Skin epidermis (tissue), 12 donors: ENCODE results near the gene CPPED1.

ENCODE experiments used
- H3K27ac ChIP-seq, 21 experiments: fragments of 200-600 bp; sonication (generic) in 11 of 21; one replicate each; pipeline ENCODE4 v1.5.0; 2020; ENCODE audit warnings: mild to moderate bottlenecking in 3 of 21, inconsistent platforms in 2 of 21, moderate library complexity in 2 of 21
- H3K4me3 ChIP-seq, 7 experiments: fragments of 200-600 bp; sonication (generic) in 2 of 7; one replicate each; pipeline ENCODE4 v1.5.0; 2020; ENCODE audit warnings: inconsistent platforms in 2 of 7, mild to moderate bottlenecking in 2 of 7, moderate library complexity in 1 of 7

Gene CPPED1

DNA sequence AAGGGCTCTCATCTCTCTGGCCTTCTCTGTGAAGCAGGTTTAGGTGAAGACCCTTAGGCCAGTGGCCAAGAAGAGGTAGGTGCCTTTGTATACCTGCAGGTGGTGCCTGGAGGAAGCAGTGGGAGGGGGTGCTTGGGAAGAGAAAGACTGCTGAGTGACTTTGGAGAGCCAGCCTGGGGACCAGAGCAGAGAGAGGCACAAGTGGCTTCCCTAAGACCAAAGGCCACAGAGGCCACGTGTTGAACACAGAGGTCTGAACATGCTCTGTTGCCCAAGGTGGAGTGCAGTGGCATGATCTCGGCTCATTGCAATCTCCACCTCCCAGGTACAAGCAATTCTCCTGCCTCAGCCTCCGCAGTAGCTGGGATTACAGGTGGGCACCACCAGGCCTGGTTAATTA lies 103.5 kb downstream of the CPPED1 start:
- no peak overlapping the region for H3K4me3 ChIP-seq
- no peak overlapping the region for H3K27ac ChIP-seq

GRCh38 chr16:12699161-12699560 lies 104.5 kb downstream of the CPPED1 start:
- no peak overlapping the region for H3K27ac ChIP-seq
- no peak overlapping the region for H3K4me3 ChIP-seq

GRCh38 chr16:12697437-12697836 lies 106.2 kb downstream of the CPPED1 start:
- no peak overlapping the region for H3K4me3 ChIP-seq
- H3K27ac ChIP-seq: no peak overlapping the region

- no peak overlapping the region for H3K4me3 ChIP-seq
- no peak overlapping the region for H3K27ac ChIP-seq
These were observed 108.2 kb downstream of the CPPED1 start for GRCh38 chr16:12695454-12695853.

DNA sequence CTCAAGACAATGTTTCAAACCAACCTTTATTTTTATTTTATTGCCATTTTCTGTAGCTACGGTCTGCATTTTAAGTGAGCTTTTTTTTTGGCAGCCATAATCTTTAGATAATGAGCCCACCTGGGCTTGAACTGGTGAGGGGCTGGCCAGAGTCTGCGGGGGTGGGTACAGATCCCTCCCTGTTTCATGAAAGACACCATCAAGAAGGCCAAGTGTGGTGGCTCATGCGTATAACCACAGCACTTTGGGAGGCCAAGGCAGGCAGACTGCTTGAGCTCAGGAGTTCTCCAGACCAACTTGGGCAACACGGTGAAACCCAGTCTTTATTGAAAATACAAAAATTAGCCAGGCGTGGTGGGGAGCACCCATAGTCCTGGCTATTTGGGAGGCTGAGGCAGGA lies 113.7 kb downstream of the CPPED1 start:
- no peak overlapping the region for H3K4me3 ChIP-seq

GRCh38 chr16:12688951-12689850 lies 114.5 kb downstream of the CPPED1 start:
- no peak overlapping the region for H3K27ac ChIP-seq
- H3K4me3 ChIP-seq: no peak overlapping the region

More for the DNA sequence above, 113.7 kb downstream of the CPPED1 start:
- H3K27ac ChIP-seq: no peak overlapping the region

DNA sequence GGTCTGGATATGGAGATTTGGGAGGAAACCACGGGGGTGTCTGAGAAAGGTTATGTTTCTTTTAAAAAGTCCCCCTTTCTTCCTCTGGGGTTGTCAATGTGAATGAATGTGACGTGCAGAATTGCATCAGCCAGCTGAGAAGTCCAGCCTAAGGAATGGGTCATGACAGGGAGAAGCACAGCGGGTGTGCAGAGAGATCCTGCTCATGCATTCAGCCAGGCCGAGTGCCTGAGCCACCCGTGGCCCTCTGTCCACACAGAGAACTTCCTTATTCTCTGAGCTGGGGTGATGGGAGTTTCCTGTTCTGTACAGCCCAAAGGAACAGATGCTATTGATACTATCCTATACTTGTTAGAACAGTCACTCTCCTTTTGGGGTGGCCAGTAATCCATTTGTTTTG lies 117.9 kb downstream of the CPPED1 start:
- Histone ChIP-seq H3K4me3 (no peak overlapping the region), H3K27ac (no peak overlapping the region)

DNA sequence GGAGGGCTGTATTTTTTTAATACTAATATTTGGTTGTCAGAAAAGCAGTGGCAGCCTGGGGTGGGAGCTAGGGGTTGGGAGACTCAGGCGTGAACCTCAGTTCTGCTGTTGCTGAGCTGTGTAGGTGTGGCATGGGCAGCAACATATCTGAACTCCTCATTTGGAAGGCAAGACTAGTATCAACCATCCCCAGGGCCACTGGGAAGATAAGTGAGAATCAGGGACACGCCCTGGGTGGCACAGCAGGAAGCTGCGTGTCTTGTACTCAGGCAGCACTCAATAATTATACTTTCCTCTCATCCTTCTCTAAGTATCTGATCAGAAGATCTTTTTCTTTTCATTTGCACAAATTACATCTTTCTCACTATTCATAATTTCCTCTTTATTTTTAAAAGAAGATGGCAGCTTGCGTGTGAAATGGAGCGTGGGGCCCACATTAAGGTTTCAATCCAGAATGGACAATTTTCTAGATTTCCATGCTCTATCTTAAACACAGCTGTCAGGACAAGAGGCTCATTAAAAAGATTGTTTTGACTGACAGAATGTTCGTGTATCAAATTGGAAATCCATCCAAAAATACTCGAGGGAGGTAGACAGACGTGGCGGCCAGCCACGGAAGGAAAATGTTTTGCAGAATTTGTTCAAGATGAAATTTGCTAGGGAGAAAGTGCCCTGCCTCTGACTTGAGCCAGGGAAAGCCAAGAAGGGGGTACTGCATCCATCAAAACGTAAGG lies 121.1 kb downstream of the CPPED1 start:
- H3K27ac ChIP-seq: no peak overlapping the region
- H3K4me3 ChIP-seq: no peak overlapping the region

DNA sequence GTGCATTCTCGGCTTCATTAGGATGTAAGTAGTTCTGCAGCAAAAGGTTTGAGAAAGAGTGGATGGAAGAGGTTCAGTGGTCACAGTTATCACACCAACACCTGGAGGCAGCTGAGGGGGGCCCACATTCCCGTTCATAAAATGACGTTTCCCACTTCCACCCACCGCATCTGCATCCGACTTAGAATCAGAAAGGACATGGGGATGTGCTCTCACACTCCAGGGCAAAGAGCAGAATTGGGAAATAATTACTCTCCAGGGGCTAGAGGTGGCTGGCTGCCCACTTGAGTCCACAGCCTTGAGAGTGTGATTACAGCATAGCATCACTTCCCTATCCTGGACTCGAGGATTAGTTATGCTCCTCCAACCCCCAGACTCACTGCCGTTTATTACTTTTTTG lies 122.0 kb downstream of the CPPED1 start:
- Histone ChIP-seq H3K4me3 (no peak overlapping the region), H3K27ac (no peak overlapping the region)

- no peak overlapping the region for H3K27ac ChIP-seq
- H3K4me3 ChIP-seq: no peak overlapping the region
These were observed 123.2 kb downstream of the CPPED1 start for GRCh38 chr16:12680531-12680930.

DNA sequence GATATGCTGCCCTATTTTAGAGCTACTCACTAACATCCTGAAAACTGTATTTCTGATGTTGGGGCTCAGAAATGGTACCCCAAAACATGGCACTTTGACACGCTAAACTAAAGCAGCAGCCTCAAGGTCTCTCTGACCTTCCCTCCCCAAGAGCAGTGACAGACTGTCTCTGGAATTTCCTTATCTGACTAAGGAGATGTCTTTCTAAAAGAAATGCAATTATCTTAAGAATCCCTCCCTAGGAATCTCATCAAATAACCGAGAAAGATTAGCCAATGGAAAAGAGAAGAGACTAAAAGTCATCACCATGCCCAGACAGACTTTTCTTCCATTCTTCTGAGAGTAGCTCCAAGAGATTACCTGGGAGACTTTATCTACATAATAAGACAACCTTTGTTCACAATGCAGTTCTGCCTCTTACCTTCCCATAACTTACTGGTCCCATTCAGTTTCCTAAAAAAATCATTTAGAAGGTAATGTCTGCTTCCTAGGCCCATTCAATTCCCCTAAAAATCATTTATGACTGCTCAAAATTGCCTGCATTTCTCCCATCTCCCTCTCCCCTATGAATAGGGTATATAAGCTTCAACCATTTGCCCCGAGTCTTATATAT lies 123.9 kb downstream of the CPPED1 start:
- Histone ChIP-seq H3K27ac (no peak overlapping the region), H3K4me3 (no peak overlapping the region)

GRCh38 chr16:12678983-12679382 lies 124.7 kb downstream of the CPPED1 start:
- H3K4me3 ChIP-seq: no peak overlapping the region
- no peak overlapping the region for H3K27ac ChIP-seq

DNA sequence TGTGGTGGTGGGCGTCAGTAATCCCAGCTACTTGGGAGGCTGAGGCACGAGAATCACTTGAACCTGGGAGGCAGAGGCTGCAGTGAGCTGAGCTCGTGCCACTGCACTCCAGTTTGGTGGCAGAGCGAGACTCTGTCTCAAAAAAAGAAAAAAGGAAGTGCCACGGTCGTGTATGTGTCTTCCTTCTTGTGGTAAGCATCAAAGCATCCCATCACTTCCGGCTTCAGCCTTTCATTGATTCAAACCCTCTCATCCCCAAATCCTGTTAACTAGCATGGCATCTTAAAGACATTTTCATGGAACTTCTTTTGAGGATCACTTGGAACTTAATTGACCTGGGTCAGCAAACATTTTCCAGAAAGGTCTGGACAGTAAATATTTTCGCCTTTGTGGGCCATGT lies 126.2 kb downstream of the CPPED1 start:
- H3K4me3 ChIP-seq: no peak overlapping the region
- H3K27ac ChIP-seq: no peak overlapping the region

DNA sequence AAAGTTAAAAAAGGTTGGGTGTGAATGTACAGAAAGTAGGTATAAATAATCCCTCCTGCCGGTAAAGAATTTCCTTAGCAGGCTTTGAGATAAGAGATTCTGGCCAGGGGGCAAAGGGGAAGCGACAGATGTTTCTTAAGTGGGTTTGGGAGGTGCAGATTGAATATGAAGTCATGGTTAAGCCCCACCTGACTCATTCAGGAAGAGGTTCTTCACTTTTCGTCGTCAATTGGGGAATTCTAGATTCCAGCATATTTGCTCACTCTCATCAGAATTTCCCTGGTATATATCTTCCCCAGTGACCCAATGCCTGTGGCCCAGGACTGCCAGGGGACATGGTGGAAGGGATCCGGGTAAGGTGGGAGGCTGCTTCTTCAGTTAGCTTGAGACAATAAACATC lies 127.8 kb downstream of the CPPED1 start:
- Histone ChIP-seq H3K27ac (no peak overlapping the region), H3K4me3 (no peak overlapping the region)

DNA sequence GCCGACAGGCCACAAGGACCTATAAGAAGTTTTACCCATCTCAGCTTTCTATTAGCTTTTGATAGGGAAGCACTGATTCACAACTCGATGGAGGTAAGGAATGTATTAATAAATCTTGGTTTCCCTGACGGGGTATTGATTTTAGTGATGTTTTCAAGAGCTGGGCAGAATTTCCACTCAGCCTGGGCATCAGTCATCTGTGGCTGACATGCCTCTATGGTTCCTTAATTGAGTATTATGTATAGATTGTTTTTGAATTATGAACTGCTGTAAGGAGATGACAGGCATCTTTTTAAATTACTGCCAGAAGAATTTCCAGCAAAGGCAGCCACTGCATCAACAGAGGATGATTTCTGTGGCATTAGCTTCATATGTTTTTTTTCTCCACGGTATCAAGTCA lies 128.6 kb downstream of the CPPED1 start:
- Histone ChIP-seq H3K27ac (no peak overlapping the region), H3K4me3 (no peak overlapping the region)

- no peak overlapping the region for H3K4me3 ChIP-seq
- H3K27ac ChIP-seq: no peak overlapping the region
These were observed 129.2 kb downstream of the CPPED1 start for GRCh38 chr16:12674524-12674923.

- no peak overlapping the region for H3K27ac ChIP-seq
These were observed 129.6 kb downstream of the CPPED1 start for GRCh38 chr16:12674071-12674470.

DNA sequence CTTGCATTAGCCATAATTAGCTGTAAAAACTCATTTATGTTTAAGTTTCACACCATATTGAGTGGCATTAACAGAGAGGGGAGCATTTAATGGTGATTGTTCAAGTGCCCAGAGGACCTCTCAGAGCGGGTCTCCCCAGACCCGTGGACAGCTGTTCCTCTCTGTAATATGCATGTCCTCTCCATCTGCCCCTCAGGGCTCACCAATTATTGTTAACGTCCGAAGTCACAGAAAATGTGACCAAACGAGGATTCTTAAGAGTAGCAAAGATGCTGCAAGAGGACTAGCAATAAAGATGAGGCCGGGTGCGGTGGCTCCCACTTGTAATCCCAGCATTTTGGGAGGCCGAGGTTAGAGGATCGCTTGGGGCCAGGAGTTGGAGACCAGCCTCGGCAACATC lies 130.2 kb downstream of the CPPED1 start:
- Histone ChIP-seq H3K4me3 (no peak overlapping the region), H3K27ac (no peak overlapping the region)

More at GRCh38 chr16:12674071-12674470, 129.6 kb downstream of the CPPED1 start:
- no peak overlapping the region for H3K4me3 ChIP-seq

DNA sequence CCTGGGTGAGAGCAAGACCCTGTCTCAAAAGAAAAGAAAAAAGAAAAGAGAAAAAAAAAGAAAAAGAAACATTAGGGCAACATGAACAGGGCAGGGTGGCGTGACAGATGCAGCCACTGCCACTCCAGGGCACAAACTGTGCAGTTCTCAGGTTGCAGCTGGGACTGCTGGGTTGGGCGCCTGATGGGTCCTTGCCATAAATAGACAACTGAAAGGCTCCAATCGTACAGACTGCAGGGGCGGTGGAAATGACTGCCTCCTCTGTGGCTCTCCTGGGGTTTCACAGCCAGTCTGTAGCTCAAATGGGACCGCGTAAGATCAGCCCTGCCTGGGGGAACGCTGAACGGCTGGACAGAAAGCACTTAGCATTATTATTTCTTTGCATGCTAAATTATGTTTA lies 130.7 kb downstream of the CPPED1 start:
- no peak overlapping the region for H3K4me3 ChIP-seq
- H3K27ac ChIP-seq: no peak overlapping the region

DNA sequence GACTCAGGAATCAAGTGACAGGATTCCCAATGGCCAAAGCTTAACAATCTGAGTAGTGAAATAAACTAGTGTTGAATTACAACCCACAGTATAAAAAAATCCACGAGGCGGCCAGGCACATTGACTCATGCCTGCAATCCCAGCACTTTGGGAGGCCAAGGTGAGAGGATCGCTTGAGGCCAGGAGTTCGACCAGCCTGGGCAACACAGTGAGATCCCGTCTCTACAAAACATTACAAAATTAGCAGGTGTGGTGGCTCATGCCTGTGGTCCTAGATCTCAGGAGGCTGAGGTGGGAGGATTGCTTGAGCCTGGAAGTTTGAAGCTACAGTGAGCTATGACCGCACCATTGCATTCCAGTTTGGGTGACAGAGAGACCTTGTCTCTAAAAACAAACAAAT lies 133.8 kb downstream of the CPPED1 start:
- Histone ChIP-seq H3K4me3 (no peak overlapping the region), H3K27ac (no peak overlapping the region)

DNA sequence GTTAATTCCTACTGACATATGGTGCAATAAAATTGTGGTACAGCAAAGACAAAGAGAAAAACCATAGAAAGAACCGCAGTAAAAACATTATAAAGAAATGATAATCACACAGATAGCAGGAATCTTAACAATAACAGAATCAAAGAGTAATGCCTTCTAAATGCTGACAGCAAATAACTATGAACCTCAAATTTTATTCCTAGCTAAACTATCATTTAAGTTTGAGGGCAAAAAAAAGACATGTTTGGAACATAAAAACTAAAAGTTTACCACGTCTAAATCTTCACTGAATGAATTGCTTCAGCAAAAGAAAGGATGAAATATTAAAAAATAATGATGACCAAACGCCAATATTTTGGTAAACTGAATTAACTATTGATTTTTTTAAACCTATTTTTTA lies 135.8 kb downstream of the CPPED1 start:
- H3K27ac ChIP-seq: no peak overlapping the region
- H3K4me3 ChIP-seq: no peak overlapping the region
